HG02885 (cell line): ENCODE measurements around the gene DCLK2.

ENCODE experiments used
- ATAC-seq: cut with Tn5 transposase; IDR thresholded peaks from one replicate; pipeline ENCODE4 v1.9.1; 2021; ENCODE audit warnings: mild to moderate bottlenecking; ENCODE audit not compliant: unreplicated experiment, poor library complexity

The DCLK2 gene

GRCh38 chr4:150253416-150253815 is 175.2 kb downstream of the DCLK2 start:
- no peak for ATAC-seq

- ATAC-seq: no peak
Measured at GRCh38 chr4:150253965-150254630, 175.9 kb downstream of the DCLK2 start.

- no peak for ATAC-seq
Measured at GRCh38 chr4:150255610-150256224, 177.5 kb downstream of the DCLK2 start.

- no peak for ATAC-seq
Measured at GRCh38 chr4:150256225-150256620, 178.0 kb downstream of the DCLK2 start.

GRCh38 chr4:150256841-150257730 is 178.8 kb downstream of the DCLK2 start:
- no peak for ATAC-seq

- ATAC-seq: no peak
Measured at GRCh38 chr4:150258569-150258968, 180.3 kb downstream of the DCLK2 start.

GRCh38 chr4:150259861-150260567 is 181.8 kb downstream of the DCLK2 start:
- ATAC-seq: no peak

GRCh38 chr4:150261571-150261970 is 183.3 kb downstream of the DCLK2 start:
- no peak for ATAC-seq

GRCh38 chr4:150262611-150263010 is 184.4 kb downstream of the DCLK2 start:
- no peak for ATAC-seq

- ATAC-seq: no peak
Measured at GRCh38 chr4:150264595-150265161, 186.4 kb downstream of the DCLK2 start.

- no peak for ATAC-seq
Measured at GRCh38 chr4:150265806-150266205, 187.6 kb downstream of the DCLK2 start.

- ATAC-seq: no peak
Measured at GRCh38 chr4:150268444-150268843, 190.2 kb downstream of the DCLK2 start.

- ATAC-seq: no peak
Measured at GRCh38 chr4:150278206-150278605, 200.0 kb downstream of the DCLK2 start.

- no peak for ATAC-seq
Measured at GRCh38 chr4:150280081-150280895, 202.0 kb downstream of the DCLK2 start.

- ATAC-seq: no peak
Measured at GRCh38 chr4:150280975-150281374, 202.7 kb downstream of the DCLK2 start.

GRCh38 chr4:150283689-150284088 is 205.4 kb downstream of the DCLK2 start:
- ATAC-seq: no peak

- ATAC-seq: no peak
Measured at GRCh38 chr4:150286656-150287055, 208.4 kb downstream of the DCLK2 start.

- no peak for ATAC-seq
Measured at GRCh38 chr4:150289198-150289597, 211.0 kb downstream of the DCLK2 start.

GRCh38 chr4:150289881-150290280 is 211.6 kb downstream of the DCLK2 start:
- ATAC-seq: no peak
